Measurements from ENCODE around the gene ANKRD29.

DNA sequence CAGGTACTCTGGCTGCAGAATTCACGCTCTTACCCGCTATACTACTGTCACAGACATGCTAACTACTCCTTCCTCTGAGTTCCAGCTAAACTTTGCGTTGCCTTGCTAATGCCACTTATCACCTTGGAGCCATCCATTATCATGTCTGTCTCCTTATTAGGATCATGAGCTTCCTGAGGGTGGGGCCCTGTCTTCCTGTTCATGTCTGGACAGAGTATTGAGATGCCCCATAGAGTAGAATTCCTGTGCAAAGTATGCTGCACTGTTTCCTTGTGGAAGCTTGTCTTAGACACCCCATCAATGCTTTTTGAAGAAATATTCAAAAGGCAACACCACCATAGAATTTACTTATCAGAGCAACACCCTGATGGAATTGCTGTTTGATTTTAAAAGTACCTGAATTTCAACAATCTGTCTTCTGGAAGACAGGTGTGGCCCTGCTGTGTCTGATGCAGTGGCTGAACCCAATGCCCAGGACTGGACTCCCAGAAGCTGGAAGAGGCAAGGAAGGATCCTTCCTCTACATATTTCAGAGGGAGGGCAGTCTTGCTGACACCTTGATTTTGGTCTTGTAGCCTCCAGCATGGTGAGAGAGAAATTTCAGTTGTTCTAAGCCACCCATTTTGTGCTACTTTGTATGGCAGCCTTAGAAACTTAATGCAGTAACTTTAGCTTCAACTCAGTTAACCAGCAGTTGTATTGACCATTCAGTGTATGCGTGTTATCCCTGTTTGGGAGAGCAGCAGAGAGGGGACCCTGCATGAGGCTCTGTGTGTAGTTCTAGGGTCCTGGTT, 32.1 kb upstream of the ANKRD29 start:
- no peak for TF ChIP-seq FOXM1 (IDR thresholded peaks at IDR 0.05; ENCODE audit: borderline replicate concordance, low read depth)
- no peak for TF ChIP-seq EP300 (IDR thresholded peaks at IDR 0.05; ENCODE audit: borderline replicate concordance)
- TF ChIP-seq CEBPB (IDR thresholded peaks at IDR 0.05), result no peak
- no peak for TF ChIP-seq RAD21 (IDR thresholded peaks at IDR 0.05; ENCODE audit: low read depth)
- no peak for TF ChIP-seq YY1 (IDR thresholded peaks at IDR 0.05; ENCODE audit: low read depth)
- TF ChIP-seq TCF12 (IDR thresholded peaks at IDR 0.05; ENCODE audit: low read depth), result no peak
- TF ChIP-seq CREB1 (IDR thresholded peaks at IDR 0.05; ENCODE audit: low read depth), result no peak
- TF ChIP-seq, protein P1, sequence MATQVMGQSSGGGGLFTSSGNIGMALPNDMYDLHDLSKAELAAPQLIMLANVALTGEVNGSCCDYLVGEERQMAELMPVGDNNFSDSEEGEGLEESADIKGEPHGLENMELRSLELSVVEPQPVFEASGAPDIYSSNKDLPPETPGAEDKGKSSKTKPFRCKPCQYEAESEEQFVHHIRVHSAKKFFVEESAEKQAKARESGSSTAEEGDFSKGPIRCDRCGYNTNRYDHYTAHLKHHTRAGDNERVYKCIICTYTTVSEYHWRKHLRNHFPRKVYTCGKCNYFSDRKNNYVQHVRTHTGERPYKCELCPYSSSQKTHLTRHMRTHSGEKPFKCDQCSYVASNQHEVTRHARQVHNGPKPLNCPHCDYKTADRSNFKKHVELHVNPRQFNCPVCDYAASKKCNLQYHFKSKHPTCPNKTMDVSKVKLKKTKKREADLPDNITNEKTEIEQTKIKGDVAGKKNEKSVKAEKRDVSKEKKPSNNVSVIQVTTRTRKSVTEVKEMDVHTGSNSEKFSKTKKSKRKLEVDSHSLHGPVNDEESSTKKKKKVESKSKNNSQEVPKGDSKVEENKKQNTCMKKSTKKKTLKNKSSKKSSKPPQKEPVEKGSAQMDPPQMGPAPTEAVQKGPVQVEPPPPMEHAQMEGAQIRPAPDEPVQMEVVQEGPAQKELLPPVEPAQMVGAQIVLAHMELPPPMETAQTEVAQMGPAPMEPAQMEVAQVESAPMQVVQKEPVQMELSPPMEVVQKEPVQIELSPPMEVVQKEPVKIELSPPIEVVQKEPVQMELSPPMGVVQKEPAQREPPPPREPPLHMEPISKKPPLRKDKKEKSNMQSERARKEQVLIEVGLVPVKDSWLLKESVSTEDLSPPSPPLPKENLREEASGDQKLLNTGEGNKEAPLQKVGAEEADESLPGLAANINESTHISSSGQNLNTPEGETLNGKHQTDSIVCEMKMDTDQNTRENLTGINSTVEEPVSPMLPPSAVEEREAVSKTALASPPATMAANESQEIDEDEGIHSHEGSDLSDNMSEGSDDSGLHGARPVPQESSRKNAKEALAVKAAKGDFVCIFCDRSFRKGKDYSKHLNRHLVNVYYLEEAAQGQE (IDR thresholded peaks at IDR 0.05; ENCODE audit: low read depth), result no peak
- no peak for TF ChIP-seq TAF1 (IDR thresholded peaks at IDR 0.05; ENCODE audit: low read depth)
